Activated T-cell treated with anti-CD3 and anti-CD28 coated beads, Interleukin-2, amount 50 U/mL, for 48 hours (primary cell): ENCODE results near the gene NME5.

Experiments used
- DNase-seq, 2 experiments: peaks; one replicate each; pipeline ENCODE4 v3.0.0-alpha.2; 2020

NME5 gene

GRCh38 chr5:138129347-138129746 is 9.9 kb downstream of the NME5 start:
- no peak for DNase-seq

- no peak for DNase-seq
Measured at GRCh38 chr5:138128334-138128733, 10.9 kb downstream of the NME5 start.

DNA sequence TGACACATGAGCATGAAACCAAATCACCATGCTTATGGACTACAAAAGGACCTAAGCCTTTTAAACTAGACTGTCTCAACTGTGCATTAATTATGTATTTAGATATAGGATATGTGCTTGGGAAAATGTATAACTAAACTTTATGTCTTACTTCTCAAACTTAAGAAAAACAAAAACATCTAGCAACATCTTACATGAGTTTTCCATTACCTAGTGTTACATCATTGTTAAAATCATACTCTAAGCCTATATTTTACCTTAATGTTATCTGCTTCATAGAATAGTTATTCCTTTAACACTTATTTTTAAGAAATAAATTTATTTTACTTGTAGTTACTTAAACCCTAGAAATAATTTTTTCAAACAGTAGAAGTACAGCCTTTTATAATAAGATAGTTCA is 24.0 kb downstream of the NME5 start:
- no peak for DNase-seq

- DNase-seq, result no peak
Measured at GRCh38 chr5:138111937-138112336, 27.3 kb downstream of the NME5 start.

DNA sequence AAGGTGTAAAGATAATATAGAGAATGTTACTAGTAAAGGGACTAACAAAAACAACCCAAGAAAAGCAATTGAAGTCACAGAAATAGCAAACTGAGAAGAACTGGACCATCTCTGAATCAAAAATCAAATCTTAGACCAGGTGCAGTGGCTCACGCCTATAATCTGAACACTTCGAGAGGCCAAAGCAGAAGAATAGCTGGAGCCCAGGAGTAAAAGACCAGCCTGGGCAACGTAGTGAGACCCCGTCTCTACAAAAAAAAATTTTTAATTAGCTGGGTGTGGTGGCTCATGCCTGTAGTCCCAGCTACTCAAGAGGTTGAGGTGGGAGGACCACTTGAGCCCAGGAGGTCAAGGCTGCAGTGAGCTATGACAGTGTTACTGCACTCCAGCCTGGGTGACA is 28.0 kb downstream of the NME5 start:
- DNase-seq, result no peak

DNA sequence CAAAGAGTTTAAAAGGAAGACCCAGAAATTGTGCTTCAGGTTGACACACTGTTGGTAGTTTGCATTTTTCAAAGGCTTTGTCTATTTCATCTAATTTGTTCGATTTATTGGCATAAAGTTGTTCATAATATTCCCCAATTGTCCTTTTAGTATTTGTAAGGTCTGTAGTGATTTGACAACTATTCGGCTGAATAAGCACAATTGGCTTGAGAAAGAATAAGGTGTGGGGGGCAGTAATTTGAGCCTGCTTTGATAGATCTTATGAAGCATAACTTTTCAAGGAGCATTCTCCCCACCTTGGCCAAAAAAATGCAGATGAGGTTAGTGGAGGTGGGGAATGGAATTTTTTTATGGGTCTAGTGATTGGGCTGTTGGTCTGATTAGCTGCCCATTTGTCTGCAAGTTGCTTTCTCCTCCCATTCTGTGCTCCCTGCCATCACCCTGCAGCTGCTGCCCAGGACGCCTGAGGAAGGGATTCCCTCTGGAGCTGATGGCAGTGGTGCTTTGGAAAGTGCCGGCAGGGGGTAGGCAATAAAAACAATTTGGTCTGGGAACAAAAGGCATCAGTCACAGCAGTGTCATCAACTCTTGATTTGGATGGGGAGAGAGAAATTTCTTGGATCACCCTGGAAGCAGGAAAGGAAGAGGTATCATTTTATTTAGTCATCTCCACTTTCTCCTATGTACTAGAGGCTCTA is 28.8 kb downstream of the NME5 start:
- DNase-seq, result no peak

- no peak for DNase-seq
Measured at GRCh38 chr5:138109463-138110265, 29.6 kb downstream of the NME5 start.

- no peak for DNase-seq
Measured at GRCh38 chr5:138107213-138107612, 32.0 kb downstream of the NME5 start.

GRCh38 chr5:138105709-138106108 is 33.5 kb downstream of the NME5 start:
- no peak for DNase-seq

DNA sequence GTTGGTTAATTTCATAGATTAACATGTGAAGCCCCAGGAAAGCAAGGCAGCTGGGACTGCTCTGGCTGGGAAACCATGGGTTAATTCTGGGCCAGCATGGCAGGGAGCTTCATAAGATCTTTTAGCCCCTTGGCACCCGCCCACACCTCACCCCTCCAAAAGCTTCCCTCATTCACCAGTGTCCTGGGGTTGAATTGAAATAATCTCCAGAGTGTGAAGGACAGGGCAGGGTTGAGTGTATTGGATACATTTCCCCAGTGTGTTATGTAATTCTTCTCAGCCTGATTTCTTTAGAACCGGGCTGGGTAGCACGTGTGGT is 36.0 kb downstream of the NME5 start:
- no peak for DNase-seq

- no peak for DNase-seq
Measured at GRCh38 chr5:138102454-138103318, 36.5 kb downstream of the NME5 start.

GRCh38 chr5:138096997-138097828 is 42.0 kb downstream of the NME5 start:
- no peak for DNase-seq

- DNase-seq, result no peak
Measured at GRCh38 chr5:138096363-138096762, 42.9 kb downstream of the NME5 start.

- DNase-seq, result no peak
Measured at GRCh38 chr5:138095100-138095907, 43.9 kb downstream of the NME5 start.

- no peak for DNase-seq
Measured at GRCh38 chr5:138093036-138093435, 46.2 kb downstream of the NME5 start.

- DNase-seq, result no peak
Measured at GRCh38 chr5:138092301-138092700, 46.9 kb downstream of the NME5 start.

GRCh38 chr5:138091685-138092084 is 47.5 kb downstream of the NME5 start:
- no peak for DNase-seq

GRCh38 chr5:138083702-138084101 is 55.5 kb downstream of the NME5 start, which contains the start of gene WNT8A:
TSS of gene WNT8A (plus strand) at chr5:138084033. CDS start at chr5:138084128, 95 bp downstream.
- DNase-seq, result no peak

- no peak for DNase-seq
Measured at GRCh38 chr5:138082033-138082432, 57.2 kb downstream of the NME5 start.

DNA sequence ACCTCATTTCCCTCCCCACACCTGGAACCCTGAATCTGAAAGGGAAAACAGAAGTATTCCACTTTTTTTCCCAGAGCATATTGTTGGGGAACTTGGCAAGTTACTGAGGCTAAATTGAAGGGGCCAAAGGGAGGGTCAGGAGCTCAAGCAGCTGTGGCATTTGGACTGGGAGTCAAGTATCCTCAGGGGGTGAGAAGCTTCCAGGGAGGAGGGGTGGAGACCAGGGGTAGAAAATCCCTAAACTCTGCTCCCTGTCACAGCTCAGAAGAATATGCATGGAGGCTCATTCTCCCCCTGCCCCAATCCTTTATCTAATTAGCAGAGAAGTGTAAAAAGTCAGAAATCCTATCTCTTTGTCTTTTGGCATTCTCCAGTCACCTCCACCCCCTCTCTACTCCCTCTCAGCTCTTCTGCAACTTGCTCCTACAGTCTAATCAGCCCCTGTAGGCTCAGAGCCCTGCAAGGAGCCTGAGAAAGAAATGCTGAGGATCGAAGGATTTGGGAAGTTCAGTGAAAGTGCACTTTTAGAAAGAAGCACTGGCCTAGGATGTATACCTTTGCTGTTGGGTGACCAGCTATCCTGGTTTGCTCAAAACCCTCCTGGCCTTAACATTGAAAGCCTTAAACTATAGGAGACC is 61.1 kb downstream of the NME5 start:
- no peak for DNase-seq

- DNase-seq, result peak; percentile 49 to 59
Measured at GRCh38 chr5:138077064-138077696, 62.0 kb downstream of the NME5 start.
